Keratinocyte (primary cell): ENCODE results near the gene GSS. TPM values are rescaled to one million over a fixed set of nuclear protein-coding genes. Genes with fewer than 3 reads are reported as not detected.

ENCODE experiments used
- DNase-seq: peaks from one replicate; pipeline ENCODE4 v3.0.0-alpha.2; 2011; ENCODE audit warnings: low read depth, missing footprints, low spot score
- FAIRE-seq: peaks from 2 replicates; lab custom pipeline; 2011; peaks lifted over from hg19 to GRCh38; lab: Jason Lieb, UNC
- H2AFZ ChIP-seq: 2 replicates; pipeline ENCODE4 v1.6.0; 2012; ENCODE audit warnings: low read length, control low read depth, inconsistent platforms; ENCODE audit not compliant: control insufficient read depth
- H3K27ac ChIP-seq: 2 replicates; pipeline ENCODE4 v1.5.1; 2011; ENCODE audit warnings: low read length; ENCODE audit not compliant: control insufficient read depth, insufficient read depth
- H3K27me3 ChIP-seq: 3 replicates; pipeline ENCODE4 v1.6.0; 2011; ENCODE audit warnings: low read length; ENCODE audit not compliant: control insufficient read depth, insufficient read depth; ENCODE audit errors: extremely low read depth
- H3K36me3 ChIP-seq, 2 experiments: 2 replicates in 1 of 2; 3 replicates in 1 of 2; pipeline ENCODE4 v1.5.1; 2011; ENCODE audit warnings: low read length in 2 of 2, mild to moderate bottlenecking in 1 of 2; ENCODE audit not compliant: control insufficient read depth in 2 of 2, insufficient read depth in 2 of 2; ENCODE audit errors: extremely low read depth in 1 of 2
- H3K4me1 ChIP-seq: 3 replicates; pipeline ENCODE4 v1.5.1; 2011; ENCODE audit warnings: low read length; ENCODE audit not compliant: control insufficient read depth, insufficient read depth; ENCODE audit errors: extremely low read depth
- H3K4me2 ChIP-seq: 3 replicates; pipeline ENCODE4 v1.6.0; 2011; ENCODE audit warnings: low read depth, low read length; ENCODE audit not compliant: control insufficient read depth, insufficient read depth; ENCODE audit errors: extremely low read depth
- H3K4me3 ChIP-seq, 3 experiments: fragments of 200-600 bp in 1 of 3; sonication (generic) in 1 of 3; 2 replicates in 2 of 3; 3 replicates in 1 of 3; pipeline ENCODE4 v1.5.1; 2011 to 2016; ENCODE audit warnings: low read length in 3 of 3, mild to moderate bottlenecking in 3 of 3, control low read depth in 2 of 3, inconsistent platforms in 1 of 3, low read depth in 1 of 3, mixed read lengths in 1 of 3, mixed run types in 1 of 3, moderate library complexity in 1 of 3; ENCODE audit not compliant: control insufficient read depth in 2 of 3, insufficient read depth in 2 of 3; ENCODE audit errors: extremely low read depth in 1 of 3
- H3K79me2 ChIP-seq: 2 replicates; pipeline ENCODE4 v1.6.0; 2012; ENCODE audit warnings: low read length; ENCODE audit not compliant: control insufficient read depth, insufficient read depth
- H3K9ac ChIP-seq: 3 replicates; pipeline ENCODE4 v1.6.0; 2011; ENCODE audit warnings: low read length; ENCODE audit not compliant: control insufficient read depth, insufficient read depth; ENCODE audit errors: extremely low read depth
- H3K9me1 ChIP-seq: 3 replicates; pipeline ENCODE4 v1.6.0; 2011; ENCODE audit warnings: low read length; ENCODE audit not compliant: control insufficient read depth, insufficient read depth; ENCODE audit errors: extremely low read depth
- H3K9me3 ChIP-seq: 2 replicates; pipeline ENCODE4 v1.5.1; 2012; ENCODE audit warnings: low read depth, low read length; ENCODE audit not compliant: control insufficient read depth
- H4K20me1 ChIP-seq: 3 replicates; pipeline ENCODE4 v1.6.0; 2011; ENCODE audit warnings: low read length; ENCODE audit not compliant: control insufficient read depth, insufficient read depth; ENCODE audit errors: extremely low read depth
- EZH2 ChIP-seq: IDR thresholded peaks from one replicate; pipeline ENCODE4 v1.6.1; 2012; ENCODE audit warnings: inconsistent platforms, mild to moderate bottlenecking, low read length, moderate library complexity
- dilution Hi-C: fragments of 300-500 bp; cut with MboI; formaldehyde crosslinking; loops from one replicate; pipeline ENCODE4 v1.7.0; 2020; ENCODE audit warnings: low sequenced_read_pairs; ENCODE audit not compliant: extremely low pct_ligation_motif_present
- polyA plus RNA-seq, 5 experiments: library from polyadenylated mRNA; depleted of rRNA in 3 of 5; stranded (reverse) in 3 of 5; stranded (forward) in 1 of 5; unstranded in 1 of 5; fragments of >200 nt; gene quantifications; 1 replicate in 1 of 5; 2 replicates in 3 of 5; 3 replicates in 1 of 5; pipeline versions ENCODE4 v1.2.1 to v1.2.3, GENCODE V29; 2011 to 2012; ENCODE audit warnings: missing spikeins in 2 of 5, low read depth in 1 of 5, low replicate concordance in 1 of 5
- TF ChIP-seq, protein P1 (sequence below), 3 experiments: IDR thresholded peaks in 1 of 3; conservative IDR thresholded peaks in 1 of 3; optimal IDR thresholded peaks in 1 of 3; 2 replicates in 2 of 3; 3 replicates in 1 of 3; pipeline versions ENCODE3 to v1.5.1; 2011; ENCODE audit warnings: low read length in 3 of 3, mild to moderate bottlenecking in 3 of 3, moderate library complexity in 2 of 3, control low read depth in 1 of 3, inconsistent platforms in 1 of 3; ENCODE audit not compliant: insufficient read depth in 2 of 3; ENCODE audit errors: extremely low read depth in 1 of 3

GSS gene
- polyA plus RNA-seq, 1 donor (not counting 4 experiments of a cell fraction or from before 2014, with no cell fraction given) = 101 TPM

DNA sequence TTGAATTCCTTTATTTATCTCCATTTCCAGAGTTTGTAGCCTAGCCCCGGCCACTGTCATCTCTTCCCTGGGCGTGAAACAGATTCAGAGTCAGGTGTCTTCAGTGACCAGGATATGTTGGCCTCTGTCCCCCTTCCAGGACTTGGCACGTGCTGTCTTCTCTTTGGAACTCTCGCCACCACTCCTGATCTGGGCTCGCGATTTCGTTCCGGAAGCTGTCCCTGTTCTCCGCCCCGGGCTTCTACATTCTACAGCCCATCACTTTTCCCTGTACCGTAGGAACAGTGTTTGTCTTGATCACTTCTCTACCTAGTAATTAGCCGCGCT, 739 bp downstream of the GSS start:
- peaks cover 12% of the 10 kb centered on the region for H3K79me2 ChIP-seq
- H3K9me1 ChIP-seq = peaks cover 2% of the 10 kb centered on the region
- FAIRE-seq (no peak), DNase-seq (no peak)
- peak overlapping the region; percentile 100 for H3K4me2 ChIP-seq
- H2AFZ ChIP-seq = peak overlapping the region; percentile 82
- H3K27me3 ChIP-seq = no peaks in the 10 kb centered on the region
- peaks cover 38% of the 10 kb centered on the region for H3K4me1 ChIP-seq
- H3K9me3 ChIP-seq = no peaks in the 10 kb centered on the region
- H3K4me3 ChIP-seq = peak overlapping the region; percentile 57 to 94 (median 91)
- H3K27ac ChIP-seq = peak overlapping the region; percentile 84
- TF ChIP-seq EZH2 = no peak
- TF ChIP-seq, protein P1, sequence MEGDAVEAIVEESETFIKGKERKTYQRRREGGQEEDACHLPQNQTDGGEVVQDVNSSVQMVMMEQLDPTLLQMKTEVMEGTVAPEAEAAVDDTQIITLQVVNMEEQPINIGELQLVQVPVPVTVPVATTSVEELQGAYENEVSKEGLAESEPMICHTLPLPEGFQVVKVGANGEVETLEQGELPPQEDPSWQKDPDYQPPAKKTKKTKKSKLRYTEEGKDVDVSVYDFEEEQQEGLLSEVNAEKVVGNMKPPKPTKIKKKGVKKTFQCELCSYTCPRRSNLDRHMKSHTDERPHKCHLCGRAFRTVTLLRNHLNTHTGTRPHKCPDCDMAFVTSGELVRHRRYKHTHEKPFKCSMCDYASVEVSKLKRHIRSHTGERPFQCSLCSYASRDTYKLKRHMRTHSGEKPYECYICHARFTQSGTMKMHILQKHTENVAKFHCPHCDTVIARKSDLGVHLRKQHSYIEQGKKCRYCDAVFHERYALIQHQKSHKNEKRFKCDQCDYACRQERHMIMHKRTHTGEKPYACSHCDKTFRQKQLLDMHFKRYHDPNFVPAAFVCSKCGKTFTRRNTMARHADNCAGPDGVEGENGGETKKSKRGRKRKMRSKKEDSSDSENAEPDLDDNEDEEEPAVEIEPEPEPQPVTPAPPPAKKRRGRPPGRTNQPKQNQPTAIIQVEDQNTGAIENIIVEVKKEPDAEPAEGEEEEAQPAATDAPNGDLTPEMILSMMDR (optimal IDR thresholded peaks at IDR 0.05 in 1 of 3, IDR thresholded peaks at IDR 0.05 in 1 of 3, conservative IDR thresholded peaks at IDR 0.05 in 1 of 3; ENCODE audit: extremely low read depth in 1 of 3, insufficient read depth in 2 of 3, low read length in 3 of 3) = no peak
- dilution Hi-C loops = no loop called here
- peaks cover 0 to 4% of the 10 kb centered on the region in 2 experiments for H3K36me3 ChIP-seq
- H4K20me1 ChIP-seq = no peaks in the 10 kb centered on the region
- peak overlapping the region; percentile 90 for H3K9ac ChIP-seq

DNA sequence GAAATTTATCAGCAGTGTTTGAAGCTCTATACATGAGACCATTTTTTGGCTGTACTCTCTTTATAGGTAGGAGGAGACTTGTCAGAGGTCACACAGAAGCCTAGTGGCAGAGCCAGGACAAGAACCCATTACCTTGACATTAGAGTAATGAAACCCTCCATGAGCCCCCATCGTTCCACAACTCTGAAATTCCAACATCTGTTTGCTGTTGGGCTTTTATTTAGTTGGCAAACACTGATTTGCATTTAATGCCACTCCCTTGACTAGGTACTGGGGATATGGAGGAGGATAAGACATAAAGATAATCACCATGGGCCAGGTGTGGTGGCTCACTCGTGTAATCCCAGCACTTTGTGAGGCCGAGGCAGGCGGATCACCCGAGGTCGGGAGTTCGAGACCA, 1.6 kb downstream of the GSS start:
- Histone ChIP-seq H3K79me2 (peaks cover 12% of the 10 kb centered on the region), H3K9me1 (peaks cover 2% of the 10 kb centered on the region), H3K27me3 (no peaks in the 10 kb centered on the region), H3K36me3 (peaks cover under 1 to 7% of the 10 kb centered on the region in 2 experiments), H3K27ac (no peak overlapping the region), H3K9me3 (no peaks in the 10 kb centered on the region), H3K9ac (no peak overlapping the region), H3K4me2 (no peak overlapping the region), H2AFZ (no peak overlapping the region), H3K4me1 (peaks cover 38% of the 10 kb centered on the region), H4K20me1 (no peaks in the 10 kb centered on the region), H3K4me3 (no peak overlapping the region)
- no peak for FAIRE-seq
- dilution Hi-C loops = no loop called here
- TF ChIP-seq, protein P1 (optimal IDR thresholded peaks at IDR 0.05 in 1 of 3, IDR thresholded peaks at IDR 0.05 in 1 of 3, conservative IDR thresholded peaks at IDR 0.05 in 1 of 3; ENCODE audit: extremely low read depth in 1 of 3, insufficient read depth in 2 of 3, low read length in 3 of 3) = no peak
- no peak for TF ChIP-seq EZH2
- no peak for DNase-seq
